Panc1 (cell line): Measurements from ENCODE around the gene FAM234B.

Experiments
- CTCF ChIP-seq: fragments of 450-650 bp; IDR thresholded peaks from 2 replicates; pipeline ENCODE4 v1.5.1; 2017; ENCODE audit warnings: mild to moderate bottlenecking
- POLR2AphosphoS5 ChIP-seq: IDR thresholded peaks from 2 replicates; pipeline ENCODE4 v1.6.1; 2012; ENCODE audit warnings: mild to moderate bottlenecking, low read depth, low read length, moderate library complexity
- REST ChIP-seq, 2 experiments: IDR thresholded peaks; 2 replicates each; pipeline ENCODE4 v1.6.1; 2011 to 2012; ENCODE audit warnings: low read depth in 2 of 2, control low read depth in 1 of 2, low read length in 1 of 2, mild to moderate bottlenecking in 1 of 2, moderate library complexity in 1 of 2; ENCODE audit not compliant: insufficient read depth in 1 of 2
- TCF7L2 ChIP-seq: IDR thresholded peaks from 2 replicates; pipeline ENCODE4 v1.6.1; 2011; ENCODE audit warnings: mild to moderate bottlenecking, low read depth, low read length, inconsistent platforms

- TF ChIP-seq CTCF (no peak), POLR2AphosphoS5 (no peak), REST (IDR thresholded peaks at IDR 0.05; ENCODE audit: insufficient read depth in 1 of 2, low read depth in 2 of 2, low read length in 1 of 2) (no peak), TCF7L2 (no peak)
Measured at GRCh38 chr12:13038491-13039161, 5.6 kb upstream of the FAM234B start.
